ENCODE data around the gene RFTN2.
"Not testable (repeated sequence)": the region's sequence is repeated elsewhere in the genome, so short reads cannot be mapped to it uniquely, and the experiment has no call there.

Gene RFTN2

DNA sequence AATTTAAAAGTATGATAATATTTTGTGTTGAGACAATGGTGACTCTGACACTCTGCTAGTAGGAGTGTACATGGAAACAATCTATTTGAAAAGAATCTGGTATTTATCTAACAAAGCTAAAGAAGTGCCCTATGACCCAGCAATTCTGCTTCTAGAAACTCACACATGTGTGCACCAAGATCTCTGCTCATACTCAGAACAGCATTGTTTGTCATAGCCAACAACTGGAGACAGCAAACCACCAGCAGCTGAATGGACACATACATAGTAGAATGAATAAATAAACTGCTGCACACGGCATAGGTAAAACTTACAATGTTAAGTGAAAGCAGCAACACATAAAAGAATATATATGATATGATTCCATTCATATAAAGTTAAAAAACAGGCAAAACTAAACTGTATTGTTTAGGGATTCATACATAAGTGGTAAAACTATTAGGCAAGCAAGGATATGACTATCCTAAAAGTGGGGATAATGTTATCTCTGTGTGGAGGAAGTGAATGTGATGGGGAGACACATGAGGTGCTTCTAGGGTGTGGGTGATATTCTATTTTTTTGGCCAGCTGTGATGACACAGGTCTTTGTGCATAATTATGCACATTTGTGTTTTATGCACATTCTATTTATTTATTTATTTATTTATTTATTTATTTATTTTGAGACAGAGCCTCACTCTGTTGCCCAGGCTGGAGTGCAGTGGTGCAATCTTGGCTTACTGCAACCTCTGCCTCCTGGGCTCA is 71.1 kb downstream of the RFTN2 start:
- DNase-seq (ENCODE audit: low read depth, low spot score): no peak

DNA sequence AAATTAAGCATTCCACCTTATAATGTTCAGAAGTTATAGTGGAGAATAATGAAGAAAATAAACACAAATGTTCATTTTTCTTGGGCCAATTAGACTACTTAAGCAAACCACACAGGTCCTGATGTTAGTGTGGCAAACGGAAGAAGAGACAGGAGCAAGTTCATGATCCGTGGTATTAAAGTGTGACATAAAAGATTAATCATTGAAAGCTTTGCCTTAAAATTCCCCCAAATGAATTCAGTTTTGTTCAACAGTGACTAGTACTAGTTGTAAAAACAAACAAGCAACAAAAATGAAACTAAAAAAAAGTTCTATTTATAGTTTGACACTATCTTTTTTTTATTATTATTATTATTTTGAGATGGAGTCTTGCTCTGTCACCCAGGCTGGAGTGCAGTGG is 73.7 kb downstream of the RFTN2 start:
- DNase-seq (ENCODE audit: low read depth, low spot score): no peak

DNA sequence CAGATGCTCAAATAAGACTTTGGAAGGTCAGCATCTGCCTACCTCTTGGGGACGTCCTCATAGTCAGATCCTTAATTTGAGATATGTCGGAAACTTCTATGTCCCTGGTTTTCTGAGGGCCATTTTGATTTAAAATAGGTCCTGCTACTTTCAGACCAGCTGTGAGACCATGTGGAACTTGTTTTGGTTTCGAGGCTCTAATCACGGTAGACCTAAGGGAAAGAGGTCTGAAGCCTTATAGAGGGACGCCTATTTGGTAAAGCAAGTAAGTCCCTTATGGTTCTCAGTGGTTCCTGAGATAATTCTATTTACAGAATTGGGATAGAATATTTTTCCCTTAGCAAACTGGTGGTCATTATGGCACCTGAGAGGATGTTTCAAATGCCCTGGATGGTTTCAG is 75.1 kb downstream of the RFTN2 start:
- no peak for DNase-seq (ENCODE audit: low read depth, low spot score)

DNA sequence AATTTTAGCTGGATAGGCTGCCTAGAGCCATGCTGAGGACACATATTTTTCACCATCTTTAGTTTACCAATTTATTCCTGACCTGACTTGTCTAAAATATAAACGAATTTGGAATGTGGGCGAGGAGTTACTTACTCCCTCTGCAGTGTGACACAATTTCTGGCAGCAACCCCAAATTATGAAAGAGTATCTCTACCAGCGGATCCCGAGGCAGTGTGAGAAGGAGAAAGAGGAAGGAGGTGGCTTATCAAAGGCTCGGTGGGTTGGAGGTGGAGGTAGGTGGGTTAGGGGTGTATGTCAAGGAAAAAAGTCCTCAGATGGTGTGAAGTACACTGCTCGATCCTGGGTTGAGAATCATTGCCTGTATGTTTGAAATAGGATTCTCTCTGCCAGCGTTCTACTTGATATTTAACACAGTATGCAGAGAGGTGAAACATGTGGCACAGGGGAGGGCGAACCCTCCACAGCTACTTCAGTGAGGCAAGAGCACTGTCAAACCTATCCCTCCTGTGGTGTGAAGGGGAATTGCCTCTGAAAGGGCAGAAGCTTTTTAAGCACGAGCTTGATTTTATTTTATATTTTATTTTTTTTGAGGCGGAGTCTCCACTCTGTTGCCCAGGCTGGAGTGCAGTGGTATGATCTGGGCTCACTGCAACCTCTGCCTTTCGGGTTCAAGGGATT is 76.0 kb downstream of the RFTN2 start:
- DNase-seq (ENCODE audit: low read depth, low spot score): no peak

DNA sequence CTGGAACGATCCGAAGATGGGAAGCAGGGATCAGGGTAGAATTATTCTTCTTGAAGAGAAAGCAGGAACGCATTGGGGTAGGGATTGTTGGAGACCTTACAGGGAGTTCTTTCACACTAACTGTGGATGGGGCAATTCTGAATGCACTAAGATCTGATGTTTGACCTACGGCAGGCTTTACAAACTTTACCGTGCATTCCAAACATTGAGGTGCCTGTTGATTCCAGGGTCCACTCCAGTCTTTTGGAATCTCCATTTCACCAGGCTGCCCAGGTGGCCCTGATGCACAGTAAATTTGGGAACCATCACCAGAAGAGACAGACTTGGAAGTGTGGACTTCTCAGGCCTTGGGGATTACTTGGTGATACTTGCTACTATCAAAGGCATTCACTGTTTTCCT is 76.9 kb downstream of the RFTN2 start:
- no peak for DNase-seq (ENCODE audit: low read depth, low spot score)

DNA sequence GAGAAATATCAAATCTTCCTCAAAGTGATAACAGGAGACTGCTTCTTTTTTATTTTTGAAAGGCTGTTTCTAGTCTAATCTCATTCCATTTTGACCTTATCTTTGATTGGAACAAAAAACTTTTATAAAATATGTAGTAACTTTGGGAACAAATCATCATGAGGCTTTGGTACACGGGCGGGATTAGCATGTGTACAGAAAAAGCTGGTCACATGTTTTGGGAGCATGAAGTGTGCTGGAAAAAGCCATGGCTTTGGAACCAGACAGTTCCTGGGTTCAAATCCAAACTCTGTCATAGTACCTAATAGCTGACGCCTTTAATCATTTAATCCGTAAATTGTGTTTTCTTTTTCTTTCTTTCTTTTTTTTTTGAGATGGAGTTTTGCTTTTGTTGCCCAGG is 78.2 kb downstream of the RFTN2 start:
- no peak for DNase-seq (ENCODE audit: low read depth, low spot score)

DNA sequence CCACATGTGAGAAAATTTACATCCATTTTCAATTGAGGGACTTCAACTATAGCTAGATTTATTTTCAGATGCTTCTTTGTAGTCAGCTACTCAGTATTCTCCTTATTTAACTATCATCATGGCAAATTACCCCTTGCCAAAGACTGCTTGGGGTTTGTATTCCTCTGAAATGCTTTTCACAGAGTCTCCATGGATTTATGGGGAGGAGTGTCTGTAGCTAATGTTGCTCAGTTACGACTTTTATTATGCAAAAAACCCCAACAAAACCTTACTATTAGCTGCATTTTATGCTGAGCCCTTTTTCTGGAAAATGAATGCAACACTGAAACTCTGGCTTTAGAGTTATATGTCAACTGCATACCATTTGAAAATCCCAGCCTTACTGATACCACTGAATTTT is 78.6 kb downstream of the RFTN2 start:
- no peak for DNase-seq (ENCODE audit: low read depth, low spot score)

DNA sequence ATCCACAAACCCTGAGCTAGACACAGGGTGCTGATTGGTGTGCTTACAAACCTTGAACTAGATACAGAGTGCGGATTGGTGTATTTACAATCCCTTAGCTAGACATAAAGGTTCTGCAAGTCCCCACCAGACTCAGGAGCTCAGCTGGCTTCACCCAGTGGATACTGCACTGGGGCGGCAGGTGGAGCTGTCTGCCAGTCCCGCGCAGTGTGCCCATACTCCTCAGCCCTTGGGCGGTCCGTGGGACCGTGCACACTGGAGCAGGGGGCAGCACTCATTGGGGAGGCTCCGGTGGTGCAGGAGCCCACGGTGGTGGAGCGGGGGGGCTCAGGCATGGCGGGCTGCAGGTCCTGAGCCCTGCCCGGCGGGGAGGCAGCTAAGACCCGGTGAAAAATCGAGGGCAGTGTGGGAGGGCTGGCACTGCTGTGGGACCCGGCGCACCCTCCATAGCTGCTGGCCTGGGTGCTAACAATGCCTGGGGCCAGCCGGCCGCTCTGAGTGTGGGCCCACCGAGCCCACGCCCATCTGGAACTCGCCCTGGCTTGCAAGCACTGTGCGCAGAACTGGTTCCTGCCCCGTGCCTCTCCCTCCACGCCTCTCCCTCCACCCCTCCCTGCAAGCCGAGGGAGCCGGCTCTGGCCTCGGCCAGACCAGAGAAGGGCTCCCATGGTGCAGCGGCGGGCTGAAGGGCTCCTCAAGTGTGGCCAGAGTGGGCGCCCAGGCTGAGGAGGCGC is 83.9 kb downstream of the RFTN2 start:
- no peak for DNase-seq (ENCODE audit: low read depth, low spot score)

DNA sequence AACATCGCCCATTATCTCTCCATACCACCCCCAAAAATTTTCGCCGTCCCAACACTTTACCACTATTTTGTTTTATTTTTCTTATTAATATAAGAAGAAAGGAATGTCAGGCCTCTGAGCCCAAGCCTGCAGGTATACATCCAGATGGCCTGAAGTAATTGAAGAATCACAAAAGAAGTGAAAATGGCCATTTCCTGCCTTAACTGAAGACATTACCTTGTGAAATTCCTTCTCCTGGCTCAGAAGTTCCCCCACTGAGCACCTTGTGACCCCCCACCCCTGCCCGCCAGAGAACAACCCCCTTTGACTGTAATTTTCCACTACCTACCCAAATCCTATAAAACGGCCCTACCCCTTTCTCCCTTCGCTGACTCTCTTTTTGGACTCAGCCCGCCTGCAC is 88.1 kb downstream of the RFTN2 start:
- not testable (repeated sequence) for DNase-seq (ENCODE audit: low read depth, low spot score)

DNA sequence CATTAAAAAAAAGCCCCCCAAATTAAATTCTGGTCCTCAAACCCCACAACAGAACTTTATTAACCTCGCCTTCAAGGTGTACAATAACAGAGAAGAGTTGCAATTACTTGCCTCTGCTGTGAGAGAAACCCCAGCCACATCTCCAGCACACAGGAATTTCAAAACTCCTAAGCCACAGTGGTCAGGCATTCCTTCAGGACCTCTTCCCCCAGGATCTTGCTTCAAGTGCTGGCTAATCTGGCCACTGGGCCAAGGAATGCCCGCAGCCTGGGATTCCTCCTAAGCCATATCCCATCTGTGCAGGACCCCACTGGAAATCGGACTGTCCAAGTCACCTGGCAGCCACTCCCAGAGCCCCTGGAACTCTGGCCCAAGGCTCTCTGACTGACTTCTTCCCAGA is 95.2 kb downstream of the RFTN2 start:
- DNase-seq (ENCODE audit: low read depth, low spot score): not testable (repeated sequence)

DNA sequence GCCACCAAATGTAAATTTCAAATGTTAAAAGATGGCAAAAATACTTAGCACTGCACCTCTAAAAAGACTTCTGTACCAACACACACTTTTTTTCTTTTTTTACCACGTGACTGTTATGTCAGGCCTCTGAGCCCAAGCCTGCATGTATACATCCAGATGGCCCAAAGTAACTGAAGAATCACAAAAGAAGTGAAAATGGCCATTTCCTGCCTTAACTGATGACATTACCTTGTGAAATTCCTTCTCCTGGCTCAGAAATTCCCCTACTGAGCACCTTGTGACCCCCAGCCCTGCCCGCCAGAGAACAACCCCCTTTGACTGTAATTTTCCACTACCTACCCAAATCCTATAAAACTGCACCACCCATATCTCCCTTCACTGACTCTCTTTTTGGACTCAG is 97.1 kb downstream of the RFTN2 start:
- DNase-seq (ENCODE audit: low read depth, low spot score): not testable (repeated sequence)

DNA sequence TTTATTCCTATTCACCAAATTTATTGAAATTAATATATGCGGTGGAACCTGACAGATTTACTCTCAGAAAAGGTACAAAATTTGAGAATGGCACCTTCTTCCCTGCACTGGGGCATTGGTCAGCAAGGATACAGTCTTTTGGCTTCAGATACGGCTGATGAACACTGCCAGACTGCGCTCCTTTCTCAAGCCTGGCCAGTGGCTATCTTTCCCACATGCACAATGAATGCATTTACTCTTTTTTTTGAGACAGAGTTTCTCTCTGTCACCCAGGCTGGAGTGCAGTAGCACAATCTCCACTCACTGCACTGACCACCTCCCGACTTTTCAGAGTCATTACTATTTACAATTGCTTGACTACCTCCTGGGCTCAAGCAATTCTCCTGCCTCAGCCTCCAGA is 97.9 kb downstream of the RFTN2 start:
- no peak for DNase-seq (ENCODE audit: low read depth, low spot score)

DNA sequence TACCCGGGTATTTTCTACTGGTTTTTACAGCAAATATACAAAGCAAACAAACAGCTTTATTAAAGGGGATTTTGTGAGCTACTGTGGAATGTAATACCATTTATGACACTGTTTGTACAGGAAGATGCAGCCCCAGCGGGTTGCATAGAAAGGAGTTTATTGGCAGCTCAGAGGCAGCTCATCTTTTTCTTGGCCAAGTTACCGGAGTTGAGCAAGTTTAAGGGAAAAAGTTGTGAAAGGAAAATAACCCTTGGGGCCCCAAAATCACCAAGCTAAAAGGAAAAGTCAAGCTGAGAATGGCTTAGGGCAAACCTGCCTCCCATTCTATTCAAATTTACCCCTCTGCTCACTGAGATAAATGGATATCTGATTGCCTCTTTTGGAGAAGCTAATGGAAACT is 98.8 kb downstream of the RFTN2 start:
- peak; percentile 37 for DNase-seq (ENCODE audit: low read depth, low spot score)

DNA sequence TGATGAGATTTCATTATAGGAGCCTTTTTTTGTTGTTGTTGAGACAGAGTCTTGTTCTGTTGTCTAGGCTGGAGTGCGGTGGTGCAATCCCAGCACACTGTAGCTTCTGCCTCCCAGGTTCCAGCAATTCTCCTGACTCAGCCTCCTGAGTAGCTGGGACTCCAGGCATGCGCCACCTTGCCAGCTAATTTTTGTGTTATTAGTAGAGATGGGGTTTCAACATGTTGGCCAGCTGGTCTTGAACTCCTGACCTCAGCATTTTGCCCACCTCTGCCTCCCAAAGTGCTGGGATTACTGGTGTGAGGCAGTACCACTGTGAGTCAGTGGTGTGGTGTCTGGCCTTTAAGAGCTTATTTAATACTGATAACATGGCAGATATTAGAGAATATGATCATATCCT is 99.4 kb downstream of the RFTN2 start:
- no peak for DNase-seq (ENCODE audit: low read depth, low spot score)

DNA sequence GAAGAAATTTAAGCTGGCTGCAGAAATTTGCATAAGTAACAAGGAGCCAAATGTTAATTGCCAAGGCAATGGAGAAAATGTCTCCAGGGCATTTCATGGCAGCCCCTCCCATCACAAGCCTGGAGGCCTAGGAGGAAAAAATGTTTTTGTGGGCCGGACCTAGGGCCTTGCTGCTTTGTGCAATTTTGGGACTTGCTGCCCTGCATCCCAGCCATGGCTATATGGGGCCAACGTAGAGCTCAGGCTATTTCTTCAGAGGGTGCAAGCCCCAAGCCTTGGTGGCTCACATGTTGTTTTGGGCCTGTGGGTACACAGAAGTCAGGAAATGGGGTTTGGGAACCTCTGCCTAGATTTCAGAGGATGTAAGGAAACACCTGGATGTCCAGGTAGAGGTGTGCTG is 101.8 kb downstream of the RFTN2 start:
- DNase-seq (ENCODE audit: low read depth, low spot score): no peak

DNA sequence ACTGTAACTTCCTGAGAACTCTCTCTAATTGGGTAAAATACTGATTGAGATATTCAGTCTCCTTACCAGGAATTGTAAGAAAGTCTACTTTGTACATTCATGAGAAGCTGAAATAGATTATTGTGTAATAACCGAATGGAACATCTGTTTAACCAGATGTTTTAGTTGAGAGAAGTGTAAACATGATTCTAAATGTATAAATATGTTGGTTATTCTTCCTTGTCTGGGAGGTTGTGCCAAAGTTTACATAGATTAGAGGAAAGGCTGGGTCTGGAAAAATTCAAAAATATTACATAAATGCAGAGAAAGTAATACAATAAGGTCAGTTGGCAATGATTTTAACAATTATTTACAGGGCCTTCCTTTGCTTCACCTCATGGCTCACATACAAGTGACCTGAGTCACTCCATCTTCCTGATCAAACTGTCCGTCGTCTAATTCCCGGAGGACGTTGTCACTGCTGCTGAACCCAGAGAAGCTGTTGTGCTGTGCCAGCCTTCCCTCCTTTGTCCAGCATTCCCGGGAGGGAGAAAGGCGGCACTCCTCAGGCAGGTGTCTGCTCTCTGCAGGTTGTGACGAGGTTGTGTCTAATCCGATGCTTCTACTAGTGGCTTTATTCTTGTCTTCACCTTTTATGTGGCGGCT is 103.6 kb downstream of the RFTN2 start:
- no peak for DNase-seq (ENCODE audit: low read depth, low spot score)

DNA sequence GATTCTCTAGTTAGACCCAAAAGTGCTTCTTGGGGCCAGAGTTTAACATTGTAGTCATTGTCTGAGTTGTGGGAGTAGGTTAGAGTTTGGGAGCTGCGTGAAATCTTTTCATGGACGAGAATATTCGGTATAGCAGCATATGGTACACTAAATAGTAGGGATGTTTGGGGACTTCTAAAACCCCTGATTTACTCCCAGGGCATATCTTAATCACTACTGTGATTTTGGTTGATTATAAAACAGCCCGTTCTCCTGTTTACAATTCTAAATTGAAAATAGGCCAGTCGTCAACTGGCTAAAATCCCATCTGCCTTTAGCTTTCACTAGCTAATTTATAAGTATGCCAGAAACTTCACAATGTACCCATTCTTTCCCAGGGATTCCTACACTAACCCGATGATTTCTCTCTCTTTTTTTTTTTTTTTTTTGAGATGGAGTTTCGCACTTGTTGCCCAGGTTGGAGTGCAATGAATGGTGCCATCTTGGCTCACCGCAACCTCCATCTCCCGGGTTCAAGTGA is 115.2 kb downstream of the RFTN2 start:
- no peak for DNase-seq (ENCODE audit: low read depth, low spot score)

DNA sequence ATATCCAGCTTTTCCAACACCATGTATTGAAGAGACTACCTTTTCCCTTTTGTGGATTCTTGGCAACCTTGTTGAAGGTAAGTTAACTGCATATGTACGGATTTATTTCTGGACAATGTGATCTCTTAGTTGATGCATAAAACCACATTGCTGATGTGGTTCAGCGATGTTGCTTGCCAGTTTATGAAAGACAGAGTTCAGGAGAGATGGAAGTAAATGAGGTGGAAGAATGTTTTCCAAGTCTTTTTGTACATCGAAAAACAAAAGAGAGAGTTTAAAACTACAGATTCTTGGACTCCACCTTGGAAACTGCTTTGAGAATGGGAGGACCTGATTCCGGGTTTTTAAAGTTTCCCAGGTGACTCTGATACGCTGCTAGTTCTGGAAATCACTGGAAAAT is 115.7 kb downstream of the RFTN2 start:
- DNase-seq (ENCODE audit: low read depth, low spot score): no peak

DNA sequence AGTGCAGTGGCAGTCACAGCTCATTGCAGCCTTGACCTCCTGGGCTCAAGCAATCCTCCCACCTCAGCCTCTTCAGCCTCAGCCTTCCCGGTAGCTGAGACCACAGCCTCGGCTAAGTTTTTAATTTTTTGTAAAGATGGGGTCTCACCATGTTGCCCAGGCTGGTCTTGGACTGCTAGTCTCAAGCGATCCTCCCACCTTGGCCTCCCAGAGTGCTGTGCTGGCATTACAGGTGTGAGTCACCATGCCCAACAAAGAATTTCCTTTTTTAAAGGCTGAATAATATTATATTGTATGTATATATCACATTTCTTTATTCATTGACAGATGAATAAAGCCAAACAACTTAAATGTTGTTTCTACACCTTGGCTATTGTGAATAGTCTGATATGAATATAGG is 117.0 kb downstream of the RFTN2 start:
- DNase-seq (ENCODE audit: low read depth, low spot score): no peak

DNA sequence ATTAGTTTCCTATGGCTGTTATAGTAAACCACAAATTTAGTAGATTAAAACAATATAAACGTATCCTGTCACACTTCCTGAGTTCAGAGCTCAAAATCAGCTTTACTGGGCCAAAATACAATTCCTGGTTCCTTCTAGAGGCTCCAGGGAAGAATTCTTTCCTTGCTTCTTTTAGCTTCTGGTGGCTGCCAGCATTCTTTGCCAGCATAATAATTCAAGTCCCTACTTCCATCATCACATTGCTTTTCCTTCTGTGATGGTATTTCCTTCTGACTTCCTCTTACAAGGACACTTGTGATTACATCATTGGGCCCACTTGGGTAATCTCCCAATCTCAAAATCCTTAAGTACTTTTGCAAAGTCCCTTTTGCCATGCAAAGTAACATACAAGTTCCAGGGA is 118.9 kb downstream of the RFTN2 start:
- no peak for DNase-seq (ENCODE audit: low read depth, low spot score)

DNA sequence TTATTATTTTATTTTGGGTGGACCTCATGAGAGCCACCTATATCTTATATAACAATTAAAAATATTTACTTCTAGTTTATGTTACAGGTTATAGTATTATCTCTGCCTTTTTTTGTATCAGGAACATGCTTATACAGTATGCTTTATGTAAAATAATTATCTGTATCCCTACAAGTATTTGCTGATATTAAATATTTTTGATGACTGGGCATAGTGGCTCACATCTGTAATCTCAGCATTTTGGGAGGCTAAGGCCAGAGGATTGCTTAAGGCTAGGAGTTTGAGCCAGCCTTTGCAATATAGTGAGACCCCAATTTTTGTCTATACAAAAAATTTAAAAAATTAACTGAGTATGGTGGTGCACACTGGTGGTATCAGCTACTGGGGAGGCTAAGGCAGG is 119.9 kb downstream of the RFTN2 start:
- no peak for DNase-seq (ENCODE audit: low read depth, low spot score)

DNA sequence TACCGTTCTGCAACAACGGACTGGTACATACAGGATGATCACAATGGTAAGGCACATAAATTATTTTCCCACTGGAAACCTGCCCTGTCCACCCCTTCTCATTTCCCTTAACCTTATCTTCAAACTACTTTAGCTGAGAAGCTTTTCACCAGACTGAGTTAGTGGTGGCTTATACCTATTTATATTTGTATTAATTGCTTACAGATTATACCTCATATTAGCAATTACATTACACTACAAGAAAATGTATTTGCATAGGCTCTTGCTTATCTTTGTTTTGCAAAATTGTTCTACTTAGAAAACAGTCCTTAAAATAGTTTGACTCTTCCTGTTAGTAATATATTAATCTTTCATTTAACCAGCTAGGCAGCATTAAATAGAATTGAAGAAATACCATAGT is 124.1 kb downstream of the RFTN2 start:
- DNase-seq (ENCODE audit: low read depth, low spot score): not testable (repeated sequence)
